Epithelial cell of esophagus (primary cell): ENCODE data around the gene MAGEF1.
A peak's percentile ranks its signal among the peaks of the same experiment; 100 is the strongest.

Source experiments
- DNase-seq: peaks from one replicate; pipeline ENCODE4 v3.0.0; 2010; ENCODE audit warnings: low read depth
- H3K4me3 ChIP-seq: 2 replicates; pipeline ENCODE4 v1.5.1; 2011; ENCODE audit warnings: mild to moderate bottlenecking, low read length, control low read depth
- TF ChIP-seq, protein P1 (sequence below): IDR thresholded peaks from 2 replicates; pipeline ENCODE4 v1.5.1; 2011; ENCODE audit warnings: low read depth, mild to moderate bottlenecking, low read length, control low read depth, inconsistent platforms; ENCODE audit not compliant: insufficient read depth; ENCODE audit errors: missing control alignments

MAGEF1 gene

DNA sequence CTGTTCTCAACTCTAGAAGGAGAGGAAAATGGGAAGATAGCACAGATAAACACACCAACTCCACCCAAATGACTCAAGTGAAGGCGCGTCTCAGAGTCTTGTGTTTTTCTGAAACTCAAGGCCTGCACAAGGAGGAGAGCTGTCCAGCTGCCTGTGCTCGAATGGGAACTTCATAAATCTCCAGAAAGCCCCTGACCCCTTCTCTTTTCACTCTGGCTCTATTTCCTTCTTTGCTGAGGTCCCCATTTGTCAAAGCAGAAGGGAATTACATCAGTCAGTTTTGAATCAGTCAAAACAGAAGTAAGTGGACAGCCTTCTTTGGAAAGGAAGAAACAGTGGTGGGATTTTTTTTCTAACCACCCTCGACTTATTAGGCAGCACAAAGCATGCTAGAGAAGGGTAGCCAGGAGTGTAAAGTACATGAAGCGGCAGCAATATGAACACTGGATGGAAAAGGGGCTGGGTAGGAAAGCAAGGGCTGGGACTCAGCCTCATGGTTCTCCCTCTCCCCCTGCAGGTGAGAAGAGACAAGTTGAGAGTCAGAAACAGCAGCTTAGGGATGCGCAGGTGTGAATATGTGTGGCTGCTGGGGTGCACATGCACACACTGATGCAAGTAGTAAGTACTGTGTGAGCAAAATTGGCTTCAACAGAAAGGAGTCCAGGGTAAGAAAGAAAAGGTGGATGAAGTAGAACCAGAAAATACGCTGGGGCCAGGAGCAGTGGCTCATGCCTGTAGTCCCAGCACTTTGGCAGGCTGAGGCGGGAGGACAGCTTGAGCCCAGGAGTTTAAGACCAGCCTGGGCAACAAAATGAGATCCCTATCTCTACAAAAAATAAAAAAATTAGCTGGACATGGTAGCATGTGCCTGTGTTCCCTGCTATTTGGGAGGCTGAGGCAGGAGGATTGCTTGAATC lies 36.6 kb upstream of the MAGEF1 start:
- peak; percentile 85 for DNase-seq
- TF ChIP-seq, protein P1, sequence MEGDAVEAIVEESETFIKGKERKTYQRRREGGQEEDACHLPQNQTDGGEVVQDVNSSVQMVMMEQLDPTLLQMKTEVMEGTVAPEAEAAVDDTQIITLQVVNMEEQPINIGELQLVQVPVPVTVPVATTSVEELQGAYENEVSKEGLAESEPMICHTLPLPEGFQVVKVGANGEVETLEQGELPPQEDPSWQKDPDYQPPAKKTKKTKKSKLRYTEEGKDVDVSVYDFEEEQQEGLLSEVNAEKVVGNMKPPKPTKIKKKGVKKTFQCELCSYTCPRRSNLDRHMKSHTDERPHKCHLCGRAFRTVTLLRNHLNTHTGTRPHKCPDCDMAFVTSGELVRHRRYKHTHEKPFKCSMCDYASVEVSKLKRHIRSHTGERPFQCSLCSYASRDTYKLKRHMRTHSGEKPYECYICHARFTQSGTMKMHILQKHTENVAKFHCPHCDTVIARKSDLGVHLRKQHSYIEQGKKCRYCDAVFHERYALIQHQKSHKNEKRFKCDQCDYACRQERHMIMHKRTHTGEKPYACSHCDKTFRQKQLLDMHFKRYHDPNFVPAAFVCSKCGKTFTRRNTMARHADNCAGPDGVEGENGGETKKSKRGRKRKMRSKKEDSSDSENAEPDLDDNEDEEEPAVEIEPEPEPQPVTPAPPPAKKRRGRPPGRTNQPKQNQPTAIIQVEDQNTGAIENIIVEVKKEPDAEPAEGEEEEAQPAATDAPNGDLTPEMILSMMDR = peak; percentile 90
- no peak overlapping the region for H3K4me3 ChIP-seq

DNA sequence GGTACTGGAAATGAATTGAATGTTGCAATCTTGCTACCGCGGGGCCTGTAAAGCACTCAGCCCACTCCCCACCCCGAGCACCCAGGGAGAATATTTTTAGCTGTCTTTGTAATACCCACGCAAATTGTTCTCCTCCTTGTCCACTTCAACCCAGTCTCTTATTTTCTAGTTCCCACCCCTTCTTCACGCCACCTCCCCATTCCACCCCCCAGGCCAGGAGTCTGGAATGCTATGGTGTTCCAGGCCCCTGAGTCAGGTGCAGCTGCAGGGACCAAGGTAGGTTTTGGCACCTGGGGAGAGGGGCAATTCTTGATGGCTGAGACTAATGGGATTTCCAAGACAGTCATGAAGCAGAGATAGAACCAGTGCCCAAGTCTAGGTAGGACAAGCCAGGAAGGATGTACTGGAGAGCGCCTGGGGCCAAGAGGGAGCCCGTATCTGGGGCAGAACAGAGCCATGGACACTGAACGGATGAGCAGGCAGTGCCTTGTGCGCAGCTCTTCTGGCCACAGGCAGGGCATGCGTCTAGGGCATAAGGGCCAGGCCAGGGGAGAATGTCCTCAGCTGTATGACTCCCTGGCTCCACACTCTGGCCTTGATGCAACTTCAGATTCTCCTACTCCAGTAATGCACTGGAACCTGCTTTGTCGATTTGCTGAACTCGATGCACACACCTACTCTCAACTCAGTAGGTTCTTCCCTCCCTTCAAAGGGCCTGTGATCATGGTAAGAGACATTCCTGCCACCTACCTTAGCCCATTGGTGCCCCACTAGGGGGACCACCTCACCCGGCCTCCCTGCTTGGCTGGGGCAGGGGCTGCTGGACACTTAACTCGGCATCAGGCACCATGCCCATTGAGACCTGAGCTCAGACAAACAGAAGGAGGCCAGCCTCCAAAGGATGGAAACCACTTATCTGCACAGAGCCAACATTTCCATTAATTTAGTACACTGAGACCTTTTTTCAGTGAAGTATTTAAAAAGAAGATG lies 34.6 kb upstream of the MAGEF1 start:
- no peak overlapping the region for H3K4me3 ChIP-seq
- DNase-seq = no peak
- TF ChIP-seq, protein P1 = no peak

DNA sequence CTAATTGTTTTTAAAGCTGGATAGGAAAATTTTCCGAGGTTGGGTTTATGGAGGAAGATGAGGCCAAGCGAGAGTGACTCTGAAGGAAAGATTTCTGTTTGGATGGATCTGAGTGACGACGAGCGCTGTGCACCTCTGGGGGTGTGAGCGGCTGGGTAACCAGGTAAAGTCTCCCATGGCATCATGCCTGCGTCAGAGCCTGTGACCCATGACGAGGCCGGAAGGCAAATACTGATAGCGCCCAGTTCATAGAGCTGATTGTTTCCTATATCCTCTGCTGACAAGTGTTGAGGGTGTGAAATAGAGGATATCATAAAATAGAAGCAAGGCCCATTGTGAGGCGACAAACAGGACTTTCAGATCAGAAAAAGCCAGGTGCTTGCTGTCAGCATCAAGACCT lies 33.7 kb upstream of the MAGEF1 start:
- no peak overlapping the region for H3K4me3 ChIP-seq
- TF ChIP-seq, protein P1 = no peak
- DNase-seq = no peak

DNA sequence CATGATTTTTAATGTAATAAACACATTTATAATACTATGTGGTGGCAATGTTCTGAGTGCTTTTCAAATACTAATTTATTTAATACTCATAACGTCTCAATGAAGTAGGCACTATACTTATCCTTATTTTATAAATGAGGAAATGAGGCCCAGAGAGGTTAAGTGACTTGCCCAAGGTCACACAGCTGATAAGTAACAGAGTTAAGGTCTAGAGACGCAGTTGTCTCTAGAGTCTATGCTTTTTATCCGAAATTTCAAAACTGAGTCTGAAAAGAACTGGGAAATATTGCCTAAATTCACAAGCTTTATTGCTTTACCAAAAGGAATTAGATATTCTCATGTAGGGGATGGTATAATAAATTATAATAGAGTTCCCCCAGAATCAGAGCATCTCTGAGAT lies 31.4 kb upstream of the MAGEF1 start:
- TF ChIP-seq, protein P1 = no peak
- no peak for DNase-seq
- H3K4me3 ChIP-seq = no peak overlapping the region

DNA sequence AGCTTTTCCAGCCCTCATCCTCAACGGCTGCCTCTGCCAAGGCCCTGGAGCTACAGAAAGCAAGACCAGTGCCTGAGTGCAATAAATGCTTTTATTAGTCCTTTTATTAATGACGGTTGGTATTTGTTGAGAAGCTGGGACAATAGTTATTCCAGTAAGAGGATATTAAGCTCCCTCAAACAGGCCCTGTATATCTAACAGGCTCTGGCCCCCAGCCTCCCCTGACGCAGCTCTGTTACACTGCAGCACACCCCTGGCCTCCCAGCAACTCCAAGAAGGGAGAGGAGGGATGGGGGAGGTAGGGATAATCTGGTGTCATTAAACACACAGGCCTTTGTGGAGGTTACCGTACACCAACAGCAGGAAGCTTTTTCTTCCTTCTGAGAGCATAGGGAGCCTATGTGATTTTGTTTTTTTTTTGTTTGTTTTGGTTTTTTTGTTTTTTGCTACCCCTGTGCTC lies 30.8 kb upstream of the MAGEF1 start:
- TF ChIP-seq, protein P1 = no peak
- no peak overlapping the region for H3K4me3 ChIP-seq
- DNase-seq = no peak

DNA sequence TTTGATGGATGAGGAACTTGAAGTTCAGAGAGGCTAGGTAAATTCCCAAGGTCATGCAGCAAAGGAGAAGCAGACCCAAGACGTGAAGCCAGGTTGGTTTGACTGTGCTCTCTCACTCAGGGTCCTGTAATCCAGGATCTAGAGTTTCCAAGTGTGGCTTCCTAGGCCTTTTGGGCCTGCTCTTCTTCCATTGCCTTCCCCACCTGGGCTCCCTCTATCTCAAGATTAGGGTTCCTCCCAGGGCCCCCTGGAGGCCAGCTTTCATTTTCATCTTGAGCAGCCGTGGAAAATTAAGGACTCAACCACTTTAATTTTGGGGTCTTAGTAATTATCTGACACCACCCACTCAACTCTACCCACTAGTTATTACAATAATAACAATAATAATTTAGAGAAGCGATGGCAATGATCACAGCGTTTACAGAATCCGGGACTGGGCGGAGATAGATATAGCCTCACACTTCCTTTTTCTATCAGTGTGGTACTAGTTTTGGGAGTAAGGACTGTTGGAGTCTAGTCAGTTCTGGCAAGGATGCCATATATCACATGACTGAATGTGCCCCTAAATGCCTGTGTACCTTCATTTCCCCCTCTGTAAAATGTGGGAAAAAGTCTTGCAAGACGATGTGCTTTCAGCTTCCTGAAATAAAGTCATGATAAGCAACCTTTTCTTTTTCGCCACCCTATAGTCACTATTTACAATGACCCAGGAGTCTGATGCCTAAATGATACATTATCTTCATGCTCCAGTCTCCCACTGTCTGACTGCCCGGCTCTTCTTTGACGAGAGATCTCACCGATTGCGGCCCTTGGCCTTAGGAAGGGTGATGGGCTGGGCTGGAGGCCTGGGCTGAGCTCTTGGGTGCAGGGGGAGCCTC lies 30.2 kb upstream of the MAGEF1 start:
- TF ChIP-seq, protein P1 = no peak
- no peak for DNase-seq
- H3K4me3 ChIP-seq = no peak overlapping the region
